ENCODE measurements around the gene PACRG. TPM values are rescaled to one million over a fixed set of nuclear protein-coding genes. Genes with fewer than 3 reads are reported as not detected.

Gene PACRG
- total and polyA plus RNA-seq, 2 of the 13 experiments (the other 11 are each of a cell fraction or from before 2014, with no cell fraction given): 0.13 TPM; not detected in 1

DNA sequence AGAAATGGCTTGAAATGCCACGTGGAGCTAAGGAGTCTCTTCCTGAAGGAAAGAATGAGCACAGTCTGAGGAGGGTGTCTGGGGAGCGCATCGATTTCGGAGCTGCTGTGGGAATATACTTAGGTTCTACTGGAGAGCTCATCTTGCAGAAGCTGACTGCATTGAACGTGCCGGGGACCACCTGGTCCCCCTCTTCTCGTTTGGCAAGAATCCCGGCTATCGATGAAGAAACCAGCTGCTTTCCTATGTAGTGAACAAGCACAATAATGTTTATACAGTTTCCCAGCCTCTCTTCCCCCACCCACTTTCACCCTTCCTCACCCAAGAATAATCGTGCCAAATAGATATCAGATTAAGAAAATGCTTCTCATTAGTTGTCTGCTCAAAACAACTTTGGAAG, 242.5 kb downstream of the PACRG start (continued):
- TF ChIP-seq, protein P1, sequence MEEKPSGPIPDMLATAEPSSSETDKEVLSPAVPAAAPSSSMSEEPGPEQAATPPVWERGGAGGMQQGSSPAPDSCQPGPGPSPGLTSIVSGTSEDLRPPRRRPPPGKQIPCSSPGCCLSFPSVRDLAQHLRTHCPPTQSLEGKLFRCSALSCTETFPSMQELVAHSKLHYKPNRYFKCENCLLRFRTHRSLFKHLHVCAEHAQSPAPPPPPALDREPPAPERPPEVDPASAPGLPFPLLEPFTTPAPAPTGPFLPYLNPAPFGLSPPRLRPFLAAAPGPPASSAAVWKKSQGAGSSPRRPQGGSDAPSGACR (CRISPR knock-in tag; IDR thresholded peaks at IDR 0.05): no peak

DNA sequence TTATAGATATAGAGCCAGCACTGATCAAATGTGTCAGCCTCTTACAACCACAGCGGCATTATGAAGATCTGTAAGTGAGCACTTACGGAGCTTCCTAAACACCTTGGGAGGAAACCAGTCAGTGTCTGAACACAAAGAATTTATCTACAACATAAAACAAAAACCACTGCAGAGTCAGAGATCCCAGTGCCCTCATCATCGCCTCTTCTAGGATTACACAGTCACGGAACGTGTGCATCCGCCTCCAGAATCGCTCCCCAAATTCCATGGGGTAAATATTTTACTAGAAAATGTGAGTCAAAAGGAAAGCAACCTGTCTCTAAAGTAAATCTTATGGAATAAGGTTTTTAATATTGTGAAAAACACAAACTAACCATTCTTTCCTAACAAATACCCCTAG, 243.6 kb downstream of the PACRG start:
- Histone ChIP-seq H3K9me3 (ENCODE audit: low read length) (no peaks in the 10 kb centered on the region), H4K20me1 (ENCODE audit: insufficient read depth, low read length) (no peaks in the 10 kb centered on the region), H3K79me2 (ENCODE audit: insufficient read depth, low read length) (no peaks in the 10 kb centered on the region), H2AFZ (ENCODE audit: low read length) (no peak overlapping the region), H3K36me3 (replicated peaks in 1 of 2; ENCODE audit: control insufficient read depth in 1 of 2, insufficient read depth in 2 of 2, low read length in 2 of 2) (no peaks in the 10 kb centered on the region), H3K4me2 (ENCODE audit: low read depth, low read length) (no peak overlapping the region), H3K27ac (ENCODE audit: extremely low read length, insufficient read depth, low read length) (no peak overlapping the region), H3K4me1 (ENCODE audit: insufficient read depth, low read length) (no peaks in the 10 kb centered on the region), H3K27me3 (ENCODE audit: control insufficient read depth in 1 of 2, insufficient read depth in 2 of 2, low read length in 2 of 2) (no peaks in the 10 kb centered on the region), H3K4me3 (replicated peaks in 1 of 3; ENCODE audit: insufficient read depth in 1 of 3, low read depth in 2 of 3, low read length in 3 of 3) (no peak overlapping the region), H3K9ac (ENCODE audit: insufficient read depth, low read depth, low read length) (no peak overlapping the region)
- intact Hi-C loops (cut with micrococcal nuclease; ENCODE audit: unreplicated experiment) (no loop called here), in situ Hi-C loops (cut with HindIII; ENCODE audit: extremely low pct_ligation_motif_present, low pct_unique_long_range_greater_than_20kb) (no loop called here)
- FAIRE-seq (no peak), DNase-seq (ENCODE audit: low spot score) (no peak), ATAC-seq (no peak)
- 73% methylated on average over 7 of the region's 7 CpGs for WGBS (ENCODE audit: low lambda C conversion rate)
- ChIA-PET POLR2A (no interaction called here), CTCF (ENCODE audit: low intra/inter-chr PET ratio, low total read pairs) (no interaction called here)
- TF ChIP-seq, protein P2, sequence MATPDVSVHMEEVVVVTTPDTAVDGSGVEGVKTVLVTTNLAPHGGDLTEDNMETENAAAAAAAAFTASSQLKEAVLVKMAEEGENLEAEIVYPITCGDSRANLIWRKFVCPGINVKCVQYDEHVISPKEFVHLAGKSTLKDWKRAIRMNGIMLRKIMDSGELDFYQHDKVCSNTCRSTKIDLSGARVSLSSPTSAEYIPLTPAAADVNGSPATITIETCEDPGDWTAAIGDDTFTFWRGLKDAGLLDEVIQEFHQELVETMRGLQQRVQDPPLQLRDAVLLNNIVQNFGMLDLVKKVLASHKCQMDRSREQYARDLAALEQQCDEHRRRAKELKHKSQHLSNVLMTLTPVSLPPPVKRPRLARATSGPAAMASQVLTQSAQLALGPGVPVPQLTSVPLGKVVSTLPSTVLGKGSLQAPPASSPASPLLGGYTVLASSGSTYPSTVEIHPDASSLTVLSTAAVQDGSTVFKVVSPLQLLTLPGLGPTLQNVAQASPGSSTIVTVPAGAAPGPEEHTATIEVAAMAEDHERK (CRISPR knock-in tag; IDR thresholded peaks at IDR 0.05; ENCODE audit: low read depth): no peak
- no TSS peak for BruUV-seq (replicated peaks)

DNA sequence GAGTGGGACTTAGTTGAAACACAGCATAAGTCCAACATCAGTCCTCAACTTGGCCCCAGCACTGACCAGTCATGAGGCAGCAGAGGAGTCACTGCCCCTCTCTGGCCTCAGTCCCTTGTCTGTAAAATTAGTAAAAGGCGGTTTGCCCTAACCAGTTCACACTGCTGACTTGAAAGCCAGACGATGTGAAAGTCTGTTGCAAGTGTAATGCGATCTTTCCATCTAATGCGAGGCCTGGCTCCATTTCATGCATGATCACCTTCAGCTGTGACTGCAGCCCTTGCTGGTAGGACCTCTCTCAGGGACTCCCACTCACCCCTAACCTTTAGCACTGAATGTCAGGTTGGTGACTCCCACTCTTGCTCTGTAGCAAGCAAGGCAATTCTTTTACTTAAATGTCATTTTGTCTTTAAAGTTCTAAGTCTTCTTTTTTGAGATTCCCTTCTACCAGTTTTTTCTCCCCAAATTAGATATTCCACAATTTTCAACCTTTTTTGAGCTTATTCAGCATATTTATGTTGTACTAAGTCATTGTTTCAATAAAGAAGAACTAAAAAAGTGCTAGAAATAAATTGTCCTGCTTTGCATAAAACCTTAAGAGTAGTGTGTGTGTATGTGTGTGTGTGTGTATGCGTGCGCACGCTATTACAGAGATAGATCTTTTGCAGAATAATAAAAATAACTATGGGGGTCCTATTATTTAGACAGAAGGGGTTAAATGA, 245.5 kb downstream of the PACRG start:
- in situ Hi-C loops (cut with HindIII; ENCODE audit: extremely low pct_ligation_motif_present, low pct_unique_long_range_greater_than_20kb) (no loop called here), intact Hi-C loops (cut with micrococcal nuclease; ENCODE audit: unreplicated experiment) (no loop called here)
- H3K9me3 ChIP-seq (ENCODE audit: low read length): no peaks in the 10 kb centered on the region
- CTCF ChIA-PET (ENCODE audit: low intra/inter-chr PET ratio, low total read pairs): no interaction called here
- no peaks in the 10 kb centered on the region for H3K36me3 ChIP-seq (replicated peaks in 1 of 2; ENCODE audit: control insufficient read depth in 1 of 2, insufficient read depth in 2 of 2, low read length in 2 of 2)
- DNase-seq (ENCODE audit: low spot score) (no peak), FAIRE-seq (no peak), ATAC-seq (no peak)
- TF ChIP-seq TEAD2 (CRISPR knock-in tag; IDR thresholded peaks at IDR 0.05) (no peak), ZNF432 (CRISPR knock-in tag; IDR thresholded peaks at IDR 0.05; ENCODE audit: borderline replicate concordance) (no peak), MAFF (IDR thresholded peaks at IDR 0.05; ENCODE audit: low read depth, low read length) (peak; percentile 85), FOSL2 (CRISPR knock-in tag; IDR thresholded peaks at IDR 0.05) (no peak), MAFK (conservative IDR thresholded peaks at IDR 0.05 in 1 of 2, IDR thresholded peaks at IDR 0.05 in 1 of 2; ENCODE audit: low read length in 2 of 2) (peak; percentile 79 to 85), SIN3A (IDR thresholded peaks at IDR 0.05; ENCODE audit: borderline replicate concordance, low read depth, low read length) (no peak)
- TF ChIP-seq, protein P3, sequence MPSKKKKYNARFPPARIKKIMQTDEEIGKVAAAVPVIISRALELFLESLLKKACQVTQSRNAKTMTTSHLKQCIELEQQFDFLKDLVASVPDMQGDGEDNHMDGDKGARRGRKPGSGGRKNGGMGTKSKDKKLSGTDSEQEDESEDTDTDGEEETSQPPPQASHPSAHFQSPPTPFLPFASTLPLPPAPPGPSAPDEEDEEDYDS (CRISPR knock-in tag; IDR thresholded peaks at IDR 0.05): no peak
- H3K4me2 ChIP-seq (ENCODE audit: low read depth, low read length): no peak overlapping the region
- no peak overlapping the region for H3K27ac ChIP-seq (ENCODE audit: extremely low read length, insufficient read depth, low read length)
- no peaks in the 10 kb centered on the region for H4K20me1 ChIP-seq (ENCODE audit: insufficient read depth, low read length)
- POLR2A ChIA-PET: no interaction called here
- no peaks in the 10 kb centered on the region for H3K79me2 ChIP-seq (ENCODE audit: insufficient read depth, low read length)
- no peak overlapping the region for H3K4me3 ChIP-seq (replicated peaks in 1 of 3; ENCODE audit: insufficient read depth in 1 of 3, low read depth in 2 of 3, low read length in 3 of 3)
- no peak overlapping the region for H3K9ac ChIP-seq (ENCODE audit: insufficient read depth, low read depth, low read length)
- no TSS peak for BruUV-seq (replicated peaks)
- H3K4me1 ChIP-seq (ENCODE audit: insufficient read depth, low read length): no peaks in the 10 kb centered on the region
- H3K27me3 ChIP-seq (ENCODE audit: control insufficient read depth in 1 of 2, insufficient read depth in 2 of 2, low read length in 2 of 2): no peaks in the 10 kb centered on the region
- WGBS (ENCODE audit: low lambda C conversion rate): 72% methylated on average over 7 of the region's 7 CpGs
- H2AFZ ChIP-seq (ENCODE audit: low read length): no peak overlapping the region
